Cardiac fibroblast (primary cell): ENCODE data around the gene TEX10.

Experiments used
- DNase-seq, 2 donors: peaks; one replicate each; pipeline versions ENCODE4 v3.0.0 to v3.0.0-alpha.2; 2010; ENCODE audit warnings: low read depth in 2 of 2
- H3K4me3 ChIP-seq, 2 donors: replicated peaks in 1 of 2; 1 replicate in 1 of 2; 2 replicates in 1 of 2; pipeline ENCODE4 v1.5.1; 2011; ENCODE audit warnings: low read depth in 2 of 2, low read length in 2 of 2, mild to moderate bottlenecking in 2 of 2, moderate library complexity in 1 of 2
- TF ChIP-seq, protein P1 (sequence below): IDR thresholded peaks from one replicate; pipeline ENCODE4 v1.5.1; 2011; ENCODE audit warnings: low read depth, mild to moderate bottlenecking, low read length, inconsistent platforms

The TEX10 gene

DNA sequence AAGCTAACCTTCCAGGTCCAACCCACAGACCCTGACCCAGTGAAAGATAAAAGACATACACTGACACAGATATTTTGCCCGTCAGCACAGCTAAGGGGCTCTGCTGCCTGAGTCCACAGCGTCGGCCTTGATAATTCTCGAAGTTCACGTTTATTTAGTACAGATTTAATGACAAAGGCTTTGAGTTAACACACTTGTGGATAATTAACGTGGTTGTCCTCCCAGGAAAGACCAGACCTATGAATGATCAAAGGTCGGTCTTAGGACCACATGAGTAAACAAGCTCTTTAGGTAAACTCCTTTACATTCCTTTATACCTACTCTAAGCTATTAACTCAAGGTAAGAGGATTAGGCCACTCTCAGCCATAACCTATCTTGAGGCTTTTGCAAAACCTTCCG, 11.3 kb upstream of the TEX10 start:
- no peak overlapping the region for H3K4me3 ChIP-seq
- TF ChIP-seq, protein P1, sequence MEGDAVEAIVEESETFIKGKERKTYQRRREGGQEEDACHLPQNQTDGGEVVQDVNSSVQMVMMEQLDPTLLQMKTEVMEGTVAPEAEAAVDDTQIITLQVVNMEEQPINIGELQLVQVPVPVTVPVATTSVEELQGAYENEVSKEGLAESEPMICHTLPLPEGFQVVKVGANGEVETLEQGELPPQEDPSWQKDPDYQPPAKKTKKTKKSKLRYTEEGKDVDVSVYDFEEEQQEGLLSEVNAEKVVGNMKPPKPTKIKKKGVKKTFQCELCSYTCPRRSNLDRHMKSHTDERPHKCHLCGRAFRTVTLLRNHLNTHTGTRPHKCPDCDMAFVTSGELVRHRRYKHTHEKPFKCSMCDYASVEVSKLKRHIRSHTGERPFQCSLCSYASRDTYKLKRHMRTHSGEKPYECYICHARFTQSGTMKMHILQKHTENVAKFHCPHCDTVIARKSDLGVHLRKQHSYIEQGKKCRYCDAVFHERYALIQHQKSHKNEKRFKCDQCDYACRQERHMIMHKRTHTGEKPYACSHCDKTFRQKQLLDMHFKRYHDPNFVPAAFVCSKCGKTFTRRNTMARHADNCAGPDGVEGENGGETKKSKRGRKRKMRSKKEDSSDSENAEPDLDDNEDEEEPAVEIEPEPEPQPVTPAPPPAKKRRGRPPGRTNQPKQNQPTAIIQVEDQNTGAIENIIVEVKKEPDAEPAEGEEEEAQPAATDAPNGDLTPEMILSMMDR = no peak
- no peak for DNase-seq

DNA sequence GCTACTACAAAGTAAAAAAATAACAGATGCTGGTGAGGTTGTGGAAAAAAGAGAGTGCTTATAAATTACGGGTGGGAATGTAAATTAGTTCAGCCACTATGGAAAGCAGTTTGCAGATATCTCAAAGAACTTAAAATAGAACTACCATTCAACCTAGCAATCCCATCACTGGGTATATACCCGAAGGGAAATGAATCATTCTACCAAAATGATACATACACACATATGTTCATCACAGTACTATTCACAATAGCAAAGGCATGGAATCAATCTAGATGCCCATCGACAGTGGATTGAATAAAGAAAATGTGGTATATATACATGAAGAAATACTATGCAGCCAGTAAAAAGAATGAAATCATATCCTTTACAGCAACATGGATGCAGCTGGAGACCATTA, 6.3 kb upstream of the TEX10 start:
- no peak overlapping the region for H3K4me3 ChIP-seq
- TF ChIP-seq, protein P1 = no peak
- DNase-seq = no peak

DNA sequence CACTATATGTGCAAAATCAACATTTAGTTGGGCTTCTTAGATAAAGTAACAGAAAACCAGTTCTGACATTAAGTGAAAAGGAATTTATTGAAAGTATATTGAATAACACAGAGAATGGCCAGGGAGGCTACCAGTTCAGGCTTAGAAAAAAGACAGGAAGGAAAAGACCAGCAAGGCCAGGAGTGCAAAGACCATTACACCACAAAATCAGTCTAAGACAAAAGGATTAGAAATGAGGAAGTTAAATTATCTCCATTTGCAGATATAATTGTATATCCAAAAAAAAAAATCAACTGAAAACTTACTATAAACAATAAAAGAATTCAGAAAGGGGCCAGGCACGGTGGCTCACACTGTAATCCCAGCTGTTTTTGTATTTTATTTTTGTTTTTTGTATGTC, 4.8 kb upstream of the TEX10 start:
- no peak for DNase-seq
- TF ChIP-seq, protein P1 = no peak
- no peak overlapping the region for H3K4me3 ChIP-seq

DNA sequence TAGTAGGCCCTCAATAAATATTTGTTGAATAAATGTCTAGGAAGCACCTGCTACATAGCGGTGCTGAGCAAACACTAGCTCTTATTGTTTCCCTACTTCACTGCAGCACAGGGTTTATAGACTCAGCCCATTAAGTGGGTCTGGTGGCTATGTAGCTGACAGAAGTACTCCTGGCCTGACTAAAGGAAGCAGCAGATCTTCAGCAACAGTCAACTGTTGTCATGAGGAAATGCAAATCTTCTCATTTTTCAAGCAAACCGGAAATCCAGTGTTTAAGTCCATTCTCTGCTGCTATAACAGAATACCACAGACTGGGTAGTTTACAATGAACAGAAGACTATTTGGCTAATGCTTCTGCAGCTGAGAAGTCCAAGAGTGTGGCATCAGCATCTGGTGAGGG, 2.8 kb upstream of the TEX10 start:
- TF ChIP-seq, protein P1 = no peak
- H3K4me3 ChIP-seq = no peak overlapping the region
- DNase-seq = no peak

DNA sequence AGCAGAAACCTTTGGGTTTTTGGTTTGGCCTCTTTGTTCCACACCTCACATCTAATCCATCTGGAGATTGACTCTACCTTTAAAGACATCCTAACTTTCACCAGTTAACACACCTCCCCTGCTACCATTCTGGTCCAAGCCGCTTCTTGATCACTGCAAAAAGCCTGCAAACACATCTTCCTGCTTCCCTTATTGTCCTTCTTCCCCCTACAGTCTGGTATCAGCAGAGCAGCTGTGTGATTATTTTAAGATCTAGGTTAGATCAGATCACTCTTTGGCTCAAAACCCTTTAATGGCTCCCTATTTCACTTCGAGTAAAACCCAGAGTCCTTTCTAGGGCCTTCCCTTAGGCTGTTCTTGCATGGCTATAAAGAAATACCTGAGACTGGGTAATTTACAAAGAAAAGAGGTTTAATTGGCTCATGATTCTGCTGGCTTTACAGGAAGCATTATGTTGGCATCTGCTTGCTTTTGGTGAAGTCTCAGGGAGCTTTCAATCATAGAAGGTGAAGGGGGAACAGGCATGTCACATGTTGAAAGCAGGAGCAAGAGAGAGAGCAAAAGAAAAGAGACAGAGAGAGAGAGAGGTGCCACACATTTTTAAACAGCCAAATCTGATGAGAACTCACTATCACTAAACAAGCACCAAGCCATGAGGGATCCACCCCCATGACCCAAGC, 1.5 kb upstream of the TEX10 start:
- TF ChIP-seq, protein P1 = no peak
- DNase-seq = no peak
- no peak overlapping the region for H3K4me3 ChIP-seq

DNA sequence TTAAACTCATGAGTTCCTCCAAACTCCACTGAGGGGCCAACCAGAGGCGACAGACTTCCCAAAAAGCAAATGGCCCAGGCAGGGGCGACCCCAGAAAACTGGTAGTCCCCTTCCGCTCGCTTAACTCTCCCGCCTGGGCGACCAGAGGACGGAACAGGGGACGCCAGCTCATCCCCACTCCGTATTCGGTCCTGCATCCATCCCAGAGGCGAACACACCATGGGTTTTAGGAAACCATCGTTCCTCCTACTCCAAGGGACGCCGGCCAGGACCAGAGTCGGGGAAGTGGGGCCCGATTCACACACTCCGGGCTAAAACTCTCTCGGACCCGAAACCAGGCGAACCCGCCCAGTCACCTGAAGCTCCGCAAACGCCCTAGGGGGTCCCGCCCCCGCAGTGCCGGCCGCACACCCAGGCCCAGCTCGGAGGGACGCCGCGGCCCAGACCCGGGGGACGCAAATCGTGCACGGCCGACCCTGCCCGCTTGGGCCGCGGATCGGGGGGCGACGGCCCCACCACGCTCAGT, 478 bp downstream of the TEX10 start:
- peak overlapping the region; percentile 83 to 90 for H3K4me3 ChIP-seq
- TF ChIP-seq, protein P1 = no peak
- peak; percentile 15 to 30 for DNase-seq

DNA sequence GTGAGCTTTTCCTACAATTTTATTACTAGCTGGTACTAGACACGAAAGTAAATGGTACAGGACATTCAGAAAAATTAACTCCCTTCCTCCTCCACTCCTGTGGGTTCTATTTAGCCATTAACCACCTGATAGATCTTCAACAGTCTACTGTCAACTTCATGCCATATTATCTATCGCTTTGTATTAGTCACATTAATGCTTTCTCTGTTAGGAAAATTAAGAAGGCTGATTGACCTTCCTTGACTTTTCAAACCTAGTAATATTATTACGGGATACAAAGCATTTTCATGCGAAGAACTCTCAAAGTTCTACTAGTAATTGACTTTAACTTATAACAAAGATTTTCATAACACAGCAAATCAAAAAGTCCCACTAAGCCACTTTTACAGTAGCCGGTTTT, 1.2 kb downstream of the TEX10 start:
- TF ChIP-seq, protein P1 = no peak
- peak overlapping the region; percentile 83 to 90 for H3K4me3 ChIP-seq
- no peak for DNase-seq
